HG03060 (cell line): ENCODE measurements around the gene MACROD1.

Source experiments
- ATAC-seq: cut with Tn5 transposase; IDR thresholded peaks from one replicate; pipeline ENCODE4 v1.9.1; 2021; ENCODE audit warnings: low read depth, moderate number of reproducible peaks; ENCODE audit not compliant: unreplicated experiment

The MACROD1 gene

DNA sequence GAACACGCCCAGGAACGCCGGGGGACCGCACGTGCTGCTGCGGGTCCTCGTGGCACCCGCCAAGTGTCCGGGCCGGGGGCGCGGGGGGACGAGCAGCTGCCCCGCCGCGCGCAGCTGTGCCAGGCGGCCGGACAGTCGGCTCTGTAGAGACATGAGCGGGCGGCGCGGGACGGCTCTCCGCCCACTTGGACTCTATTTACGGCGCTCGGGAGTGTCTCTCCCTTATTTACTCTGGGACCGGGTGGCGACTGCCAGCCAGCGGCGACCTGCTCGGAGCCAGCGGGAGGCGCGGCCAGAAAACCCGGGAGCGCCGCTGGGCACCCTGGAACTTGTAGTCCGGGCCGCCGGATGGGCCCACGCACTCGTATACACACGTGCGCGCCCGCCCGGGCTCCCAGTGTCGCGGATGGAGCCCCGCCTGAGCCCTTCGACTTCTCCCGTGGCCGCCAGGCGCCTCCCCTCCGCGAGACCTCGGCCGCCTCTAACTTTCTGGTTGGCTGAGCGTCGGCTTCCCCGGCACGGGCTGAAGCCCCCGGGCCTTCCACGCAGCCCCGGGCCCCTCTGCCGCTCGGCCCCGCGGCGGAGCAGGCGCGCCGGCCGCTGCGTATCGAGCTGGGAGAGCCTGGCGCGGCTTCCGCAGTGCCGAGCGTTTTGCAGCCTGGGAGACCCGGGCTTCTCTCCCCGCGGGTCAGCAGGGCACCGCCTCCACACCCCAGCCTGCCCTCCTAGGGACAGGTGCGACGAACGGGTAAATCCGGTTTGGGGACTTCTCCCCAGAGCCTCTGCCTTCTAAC is at the start of gene MACROD1:
MACROD1 (minus strand) TSS at position 272 of the 794 bp plus-strand sequence; CDS start at position 153, 119 bp downstream.
- ATAC-seq = peak; percentile 47

DNA sequence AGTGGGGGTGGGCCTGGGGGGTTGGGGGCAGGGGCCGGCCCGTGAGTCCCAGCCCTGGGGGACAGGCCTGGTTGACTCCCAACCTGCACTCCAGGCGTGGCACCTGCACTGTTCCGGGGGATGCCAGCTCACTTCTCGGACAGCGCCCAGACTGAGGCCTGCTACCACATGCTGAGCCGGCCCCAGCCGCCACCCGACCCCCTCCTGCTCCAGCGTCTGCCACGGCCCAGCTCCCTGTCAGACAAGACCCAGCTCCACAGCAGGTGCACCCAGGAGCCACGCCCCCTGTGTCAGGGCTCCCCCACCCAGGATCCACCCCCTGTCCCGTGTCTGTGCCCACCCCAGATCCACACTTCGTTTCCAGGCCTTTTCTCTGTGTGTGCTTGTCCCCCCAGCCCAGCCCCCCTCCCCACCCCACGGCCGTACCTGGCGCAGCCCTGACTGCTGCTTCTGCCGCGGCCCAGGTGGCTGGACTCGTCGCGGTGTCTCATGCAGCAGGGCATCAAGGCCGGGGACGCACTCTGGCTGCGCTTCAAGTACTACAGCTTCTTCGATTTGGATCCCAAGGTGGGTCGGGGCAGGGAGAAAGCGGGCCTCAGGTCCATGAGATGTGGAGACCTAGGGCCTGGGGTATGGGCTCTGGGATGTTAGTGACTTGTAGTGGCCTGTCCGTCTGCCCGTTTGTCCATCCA is 45.4 kb upstream of the MACROD1 start:
- ATAC-seq = no peak

GRCh38 chr11:64210301-64211020 is 44.5 kb upstream of the MACROD1 start:
- no peak for ATAC-seq

- ATAC-seq = no peak
These were observed 43.6 kb upstream of the MACROD1 start for GRCh38 chr11:64209563-64209843.

DNA sequence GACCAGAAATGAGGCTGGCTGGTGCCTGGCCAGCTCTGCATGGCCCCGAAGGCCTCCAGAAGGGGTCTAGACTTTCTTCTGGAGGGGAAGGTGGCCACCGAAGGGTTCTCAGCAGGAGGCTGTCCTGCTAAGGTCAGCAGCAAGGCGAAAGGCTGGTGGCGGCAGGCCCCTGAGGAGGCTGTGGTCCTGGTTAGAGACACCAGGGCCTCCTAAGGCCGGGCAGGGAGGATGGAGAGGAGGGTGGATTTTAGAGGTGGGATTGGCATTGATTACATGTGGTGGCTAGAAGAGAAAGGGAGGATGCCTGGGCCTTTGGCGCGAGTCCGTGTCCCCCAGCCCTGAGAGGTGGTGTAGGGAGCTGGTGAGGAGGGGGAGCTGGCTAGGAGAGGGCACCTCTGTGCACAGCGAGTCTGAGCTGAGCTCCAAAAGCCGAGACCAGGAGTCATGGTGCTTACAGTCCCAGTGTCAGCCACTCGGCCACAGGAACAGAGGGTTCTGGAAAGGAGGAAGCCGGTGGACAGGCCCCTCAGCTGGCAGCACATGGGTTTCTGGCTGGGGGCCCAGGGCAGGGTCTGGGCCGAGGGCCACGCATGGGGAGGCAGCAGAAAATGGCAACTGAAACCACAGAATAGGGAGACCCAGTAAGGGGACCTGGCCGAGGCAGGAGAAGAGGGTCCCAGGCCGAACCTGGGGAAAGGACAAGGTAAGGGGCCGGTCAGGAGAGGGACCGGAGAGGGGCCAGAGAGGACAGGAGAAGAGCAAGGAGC is 43.1 kb upstream of the MACROD1 start:
- ATAC-seq = no peak

DNA sequence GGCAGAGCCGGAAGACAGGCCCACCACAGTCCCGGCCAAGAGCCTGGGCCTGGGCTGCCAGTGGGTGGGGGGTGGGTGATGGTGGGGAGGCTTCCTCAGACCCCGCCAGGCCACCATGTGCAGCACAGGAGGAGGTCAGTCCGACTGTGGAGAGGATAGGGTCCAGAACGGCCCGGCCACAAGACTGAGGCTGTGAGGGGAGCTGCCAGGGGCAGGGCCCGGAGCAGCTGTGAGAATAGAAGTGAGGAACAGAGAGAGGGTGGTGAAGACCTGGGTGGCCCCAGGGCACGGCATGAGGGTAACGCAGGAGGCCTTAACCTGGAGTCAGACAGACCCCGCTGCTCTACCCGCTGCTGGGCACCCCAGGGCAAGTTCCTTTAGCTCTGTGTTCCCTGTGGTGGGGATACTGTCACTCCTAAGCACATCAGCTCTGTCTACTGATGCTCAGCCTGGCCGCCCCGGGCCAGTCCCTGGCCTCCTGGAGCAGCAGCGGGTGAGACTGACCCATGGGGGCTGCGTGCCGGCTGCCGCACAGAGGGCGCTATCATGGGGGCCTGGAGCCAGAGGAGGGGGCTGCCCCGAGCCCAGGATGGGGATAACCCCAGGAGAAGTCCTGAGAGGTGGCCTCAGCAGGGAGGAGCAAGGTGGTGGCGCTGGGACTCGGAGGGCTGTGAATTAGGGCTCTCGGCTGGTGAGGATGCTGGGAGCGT is 42.3 kb upstream of the MACROD1 start:
- ATAC-seq = no peak

- no peak for ATAC-seq
These were observed 41.6 kb upstream of the MACROD1 start for GRCh38 chr11:64207256-64208085.

GRCh38 chr11:64206457-64207255 is 40.7 kb upstream of the MACROD1 start, which contains the start of gene FERMT3:
Gene FERMT3, plus strand, starts transcription at chr11:64206721. Its CDS starts 644 bp downstream, at chr11:64207365.
- no peak for ATAC-seq

DNA sequence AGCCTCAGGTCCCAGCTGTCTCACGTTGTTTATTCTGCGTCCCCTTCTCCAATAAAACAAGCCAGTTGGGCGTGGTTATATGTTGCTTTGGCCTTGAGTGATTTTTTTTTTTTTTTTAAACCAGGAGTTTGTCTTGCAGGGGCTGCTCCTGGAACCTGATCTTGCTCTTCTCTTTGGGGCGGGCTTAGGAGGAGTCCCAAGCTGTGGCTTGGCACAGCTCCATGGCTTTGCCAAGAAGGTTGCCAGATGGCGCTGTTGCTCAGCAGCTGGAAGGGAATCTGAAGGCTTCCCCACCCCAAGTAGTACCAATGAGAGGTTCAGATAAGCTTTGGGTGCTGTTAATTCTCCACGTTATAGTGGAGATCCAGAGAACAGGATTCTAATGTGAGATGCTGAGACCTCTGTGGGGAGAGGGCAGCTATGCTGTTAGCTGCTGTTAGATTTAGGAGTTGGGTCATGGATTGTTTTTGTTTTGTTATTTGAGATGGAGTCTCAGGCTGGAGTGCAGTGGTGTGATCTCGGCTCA is 38.6 kb upstream of the MACROD1 start:
- no peak for ATAC-seq

- ATAC-seq = no peak
These were observed 38.1 kb upstream of the MACROD1 start for GRCh38 chr11:64204080-64204440.

DNA sequence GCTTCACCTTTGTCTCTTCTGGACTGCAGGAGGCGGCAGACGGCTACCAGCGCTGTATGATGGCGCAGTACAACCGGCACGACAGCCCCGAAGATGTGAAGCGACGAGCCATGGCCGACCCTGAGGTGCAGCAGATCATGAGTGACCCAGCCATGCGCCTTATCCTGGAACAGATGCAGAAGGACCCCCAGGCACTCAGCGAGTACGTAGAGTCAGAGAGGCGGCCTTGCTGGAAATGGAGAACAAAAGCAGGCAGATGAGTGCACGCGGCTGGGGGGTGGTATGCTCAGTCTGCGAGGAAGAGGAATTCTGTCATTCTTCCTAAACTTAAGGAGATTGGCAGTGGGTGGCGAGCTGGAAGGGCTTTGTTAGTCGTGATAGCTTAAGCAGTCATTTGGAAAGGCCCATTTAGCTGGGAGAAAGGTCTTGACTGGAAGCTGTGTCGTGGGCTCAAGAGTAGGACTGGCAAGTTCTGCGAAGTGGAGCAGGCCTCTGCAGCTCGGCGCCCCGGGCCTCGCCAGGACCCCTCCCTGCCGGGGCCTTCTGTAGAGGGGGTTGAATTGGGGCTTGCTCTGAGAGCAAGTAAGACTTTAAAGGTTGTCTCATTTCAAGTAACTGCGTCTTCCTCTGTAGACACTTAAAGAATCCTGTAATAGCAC is 37.6 kb upstream of the MACROD1 start:
- ATAC-seq = no peak

DNA sequence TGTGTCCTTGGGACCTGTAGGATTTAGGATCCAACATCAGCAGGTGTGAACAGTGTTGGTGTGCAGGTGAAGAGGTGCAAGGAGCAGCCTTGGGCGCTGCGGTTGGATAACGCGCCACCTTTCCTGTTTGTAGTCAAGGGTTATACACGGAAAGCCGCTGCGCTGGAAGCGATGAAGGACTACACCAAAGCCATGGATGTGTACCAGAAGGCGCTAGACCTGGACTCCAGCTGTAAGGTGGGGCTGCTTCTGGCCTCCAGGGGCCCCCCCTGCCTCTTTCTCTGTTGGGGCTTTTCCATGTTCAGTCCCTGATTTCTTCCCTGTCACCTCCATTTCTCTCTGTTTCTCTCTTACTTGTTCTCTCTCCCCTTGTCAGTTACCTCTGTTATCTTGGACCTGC is 37.1 kb upstream of the MACROD1 start:
- no peak for ATAC-seq

DNA sequence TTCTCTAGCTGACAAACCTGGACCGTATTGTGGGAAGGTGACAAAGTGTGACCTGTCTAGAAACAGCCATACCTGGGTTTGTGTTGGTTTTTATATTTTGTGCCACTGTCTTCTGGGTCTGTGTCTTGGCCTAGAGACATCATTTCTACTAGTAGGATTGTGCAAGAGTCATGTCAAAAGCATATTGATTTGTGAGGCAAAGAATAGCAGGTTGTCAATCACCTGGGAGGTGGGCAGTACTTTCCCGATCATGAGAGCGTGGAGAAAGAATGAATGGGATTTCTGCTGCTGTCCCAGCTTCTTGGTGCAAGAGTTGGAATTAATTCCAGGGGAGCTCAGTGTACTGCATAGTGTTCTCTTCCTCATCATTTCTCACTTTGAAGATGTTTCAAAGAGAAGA is 35.6 kb upstream of the MACROD1 start:
- no peak for ATAC-seq

DNA sequence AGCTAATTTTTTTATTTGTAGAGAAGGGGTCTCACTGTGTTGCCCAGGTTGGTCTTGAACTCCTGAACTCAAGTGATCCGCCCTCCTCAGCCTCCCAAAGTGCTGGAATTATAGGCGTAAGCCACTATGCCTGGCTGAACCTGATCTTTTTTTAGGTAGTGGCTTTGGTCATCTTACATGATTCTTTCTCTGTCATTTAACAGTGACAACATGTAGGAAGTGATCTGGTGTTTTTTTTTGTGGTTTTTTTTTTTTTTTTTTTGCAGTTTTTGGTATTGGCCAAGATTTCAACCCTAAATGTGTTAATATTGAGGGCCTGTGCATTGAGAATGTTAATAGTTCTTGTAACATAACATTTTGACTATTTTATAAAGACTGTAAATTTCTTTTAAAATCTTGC is 32.6 kb upstream of the MACROD1 start:
- no peak for ATAC-seq

DNA sequence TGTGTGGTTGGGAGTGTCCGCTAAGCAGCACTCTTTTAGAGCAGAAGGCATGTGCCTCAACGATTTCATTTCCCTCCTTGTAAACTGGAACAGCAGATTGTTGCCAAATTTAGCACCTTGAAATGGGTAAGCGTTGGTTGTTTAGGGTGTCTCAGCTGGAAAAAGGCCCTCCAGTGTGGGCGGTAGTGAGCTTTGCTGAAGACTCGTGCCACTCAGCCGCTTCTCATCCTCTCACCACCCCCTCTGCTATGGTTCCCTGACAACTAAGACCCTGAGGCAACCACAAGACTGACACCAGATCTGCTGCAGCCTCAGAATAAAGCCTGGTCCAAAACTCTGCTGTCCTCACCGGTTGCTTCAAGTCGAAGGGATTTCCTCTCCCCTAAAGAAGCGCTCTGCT is 30.7 kb upstream of the MACROD1 start:
- no peak for ATAC-seq

DNA sequence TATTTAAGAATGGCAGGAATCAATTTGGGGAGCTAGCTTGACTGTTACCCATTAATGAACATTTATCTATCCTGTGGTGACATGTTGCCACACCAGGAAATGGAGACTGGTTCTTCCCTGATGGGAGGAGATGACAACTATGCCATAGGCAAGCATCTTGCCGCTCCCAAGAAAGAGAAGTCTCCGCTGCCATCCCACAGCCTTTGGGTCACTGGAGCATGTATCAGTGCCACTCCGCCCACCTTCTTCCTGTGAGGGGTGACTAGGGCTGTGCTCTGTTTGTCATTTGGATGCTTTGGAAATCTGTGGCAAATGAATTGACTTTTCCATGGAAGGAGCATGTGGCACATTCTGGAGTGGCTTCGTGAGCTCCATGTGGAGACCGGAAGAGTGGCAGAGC is 26.5 kb upstream of the MACROD1 start:
- ATAC-seq = no peak

DNA sequence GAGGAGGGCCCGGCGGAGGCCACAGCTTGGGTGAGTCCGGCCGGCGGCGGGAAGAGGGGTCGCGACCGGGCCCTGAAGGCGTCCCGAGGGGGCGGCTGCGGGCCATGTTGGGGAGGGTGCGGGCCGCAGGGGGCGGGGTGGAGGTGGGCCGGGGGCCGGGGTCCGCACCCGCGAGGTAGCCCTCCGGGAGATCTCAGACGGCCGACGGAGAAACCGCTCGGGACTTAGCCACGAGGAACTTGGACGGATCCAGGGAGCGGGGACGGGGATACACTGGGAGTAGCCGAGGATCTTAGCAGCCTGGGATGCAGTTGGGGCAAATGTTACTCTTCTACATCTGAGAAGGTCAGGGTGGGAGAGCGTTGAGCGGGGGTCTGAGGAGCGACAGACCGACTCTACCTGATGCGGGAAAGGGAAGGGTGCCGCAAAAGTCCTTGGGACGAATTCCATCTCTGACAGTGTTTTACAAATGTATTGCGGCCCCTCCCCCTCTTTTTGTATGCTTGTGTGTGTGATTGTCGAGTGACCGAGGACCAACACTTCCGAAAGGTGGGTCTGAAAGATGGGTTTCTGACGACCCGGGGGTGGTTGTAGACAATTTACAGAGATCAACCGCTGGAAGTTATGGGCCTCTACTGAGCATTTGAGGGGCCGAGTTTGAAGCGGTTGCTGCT is 20.7 kb upstream of the MACROD1 start:
- ATAC-seq = no peak
